HepG2 (cell line): Measurements from ENCODE around the gene PHRF1. TPM values are rescaled to one million over a fixed set of nuclear protein-coding genes. Genes with fewer than 3 reads are reported as not detected.

ENCODE experiments used
- ISX ChIP-seq: sonication (generic); formaldehyde crosslinking; conservative IDR thresholded peaks from 2 replicates; pipeline ENCODE4 v1.5.0; 2020; ENCODE audit warnings: missing genetic modification reagents
- MTF2 ChIP-seq: sonication (generic); formaldehyde crosslinking; IDR thresholded peaks from 2 replicates; pipeline ENCODE4 v1.5.0; 2020; ENCODE audit warnings: missing genetic modification reagents, borderline replicate concordance
- NONO ChIP-seq, 2 experiments: fragments of 450-650 bp in 1 of 2; sonication (generic) in 1 of 2; formaldehyde crosslinking in 1 of 2; IDR thresholded peaks in 1 of 2; conservative IDR thresholded peaks in 1 of 2; 2 replicates each; pipeline versions ENCODE4 v1.6.1 to v1.8.0; 2017 to 2022; ENCODE audit warnings: mild to moderate bottlenecking in 1 of 2, missing genetic modification reagents in 1 of 2, moderate library complexity in 1 of 2
- POLR2AphosphoS2 ChIP-seq: IDR thresholded peaks from 2 replicates; pipeline ENCODE4 v1.6.1; 2011; ENCODE audit warnings: low read depth, low read length, improper control_type of control experiment
- REPIN1 ChIP-seq: sonication (generic); formaldehyde crosslinking; IDR thresholded peaks from 2 replicates; pipeline ENCODE4 v1.8.0; 2022; ENCODE audit warnings: missing genetic modification reagents, low read depth, mild to moderate bottlenecking, borderline replicate concordance
- TBL1XR1 ChIP-seq: fragments of 150-350 bp; IDR thresholded peaks from 2 replicates; pipeline ENCODE4 v1.6.1; 2014; ENCODE audit warnings: borderline replicate concordance, low read length; ENCODE audit not compliant: partially characterized antibody
- ZNF124 ChIP-seq: sonication (generic); formaldehyde crosslinking; IDR thresholded peaks from 2 replicates; pipeline ENCODE4 v1.4.0; 2020; ENCODE audit warnings: missing genetic modification reagents
- ZNF292 ChIP-seq: sonication (generic); formaldehyde crosslinking; IDR thresholded peaks from 2 replicates; pipeline ENCODE4 v1.8.1; 2022; ENCODE audit warnings: mild to moderate bottlenecking, low read depth, missing genetic modification reagents, borderline replicate concordance
- ZNF644 ChIP-seq: IDR thresholded peaks from 2 replicates; pipeline ENCODE4 v1.6.1; 2016; ENCODE audit warnings: low read depth
- polyA plus RNA-seq, 8 experiments: library from polyadenylated mRNA; depleted of rRNA in 3 of 8; stranded (reverse) in 7 of 8; unstranded in 1 of 8; fragments of >200 nt; fragmentation: Illumina TruSeq in 4 of 8; extraction: Trizol in 4 of 8; gene quantifications; 2 replicates each; pipeline versions ENCODE4 v1.2.1 to v1.2.3, GENCODE V29; 2011 to 2016; ENCODE audit warnings: low read depth in 4 of 8, missing spikeins in 1 of 8, mixed read lengths in 1 of 8; ENCODE audit not compliant: insufficient read depth in 1 of 8
- total RNA-seq, 5 experiments: library from RNA; depleted of rRNA; stranded (reverse); fragments of >200 nt; fragmentation: Illumina TruSeq; extraction: Trizol; gene quantifications; 2 replicates each; pipeline ENCODE4 v1.2.3, GENCODE V29; 2016; ENCODE audit warnings: low read depth in 1 of 5
- TF ChIP-seq, protein P1 (sequence below): IDR thresholded peaks from 2 replicates; pipeline ENCODE4 v1.6.1; 2016; ENCODE audit warnings: low read depth, borderline replicate concordance
- TF ChIP-seq, protein P2 (sequence below): IDR thresholded peaks from 2 replicates; pipeline ENCODE4 v1.6.1; 2012; ENCODE audit warnings: inconsistent platforms
- TF ChIP-seq, protein P3 (sequence below): sonication (generic); formaldehyde crosslinking; IDR thresholded peaks from 2 replicates; pipeline ENCODE4 v1.8.1; 2023; ENCODE audit warnings: missing genetic modification reagents, mild to moderate bottlenecking, borderline replicate concordance
- TF ChIP-seq, protein P4 (sequence below): sonication (generic); formaldehyde crosslinking; IDR thresholded peaks from 2 replicates; pipeline ENCODE4 v1.5.0; 2020; ENCODE audit warnings: mild to moderate bottlenecking, missing genetic modification reagents
- TF ChIP-seq, protein P5 (sequence below): sonication (generic); formaldehyde crosslinking; IDR thresholded peaks from 2 replicates; pipeline ENCODE4 v1.5.0; 2020; ENCODE audit warnings: missing genetic modification reagents, mild to moderate bottlenecking, borderline replicate concordance
- TF ChIP-seq, protein P6 (sequence below): sonication (generic); formaldehyde crosslinking; IDR thresholded peaks from 2 replicates; pipeline ENCODE4 v1.4.0; 2020; ENCODE audit warnings: mild to moderate bottlenecking, missing genetic modification reagents

The PHRF1 gene
- total and polyA plus RNA-seq, 2 of the 13 experiments (the other 11 are each of a cell fraction or from before 2014, with no cell fraction given), result 8.2 to 16.7 TPM

DNA sequence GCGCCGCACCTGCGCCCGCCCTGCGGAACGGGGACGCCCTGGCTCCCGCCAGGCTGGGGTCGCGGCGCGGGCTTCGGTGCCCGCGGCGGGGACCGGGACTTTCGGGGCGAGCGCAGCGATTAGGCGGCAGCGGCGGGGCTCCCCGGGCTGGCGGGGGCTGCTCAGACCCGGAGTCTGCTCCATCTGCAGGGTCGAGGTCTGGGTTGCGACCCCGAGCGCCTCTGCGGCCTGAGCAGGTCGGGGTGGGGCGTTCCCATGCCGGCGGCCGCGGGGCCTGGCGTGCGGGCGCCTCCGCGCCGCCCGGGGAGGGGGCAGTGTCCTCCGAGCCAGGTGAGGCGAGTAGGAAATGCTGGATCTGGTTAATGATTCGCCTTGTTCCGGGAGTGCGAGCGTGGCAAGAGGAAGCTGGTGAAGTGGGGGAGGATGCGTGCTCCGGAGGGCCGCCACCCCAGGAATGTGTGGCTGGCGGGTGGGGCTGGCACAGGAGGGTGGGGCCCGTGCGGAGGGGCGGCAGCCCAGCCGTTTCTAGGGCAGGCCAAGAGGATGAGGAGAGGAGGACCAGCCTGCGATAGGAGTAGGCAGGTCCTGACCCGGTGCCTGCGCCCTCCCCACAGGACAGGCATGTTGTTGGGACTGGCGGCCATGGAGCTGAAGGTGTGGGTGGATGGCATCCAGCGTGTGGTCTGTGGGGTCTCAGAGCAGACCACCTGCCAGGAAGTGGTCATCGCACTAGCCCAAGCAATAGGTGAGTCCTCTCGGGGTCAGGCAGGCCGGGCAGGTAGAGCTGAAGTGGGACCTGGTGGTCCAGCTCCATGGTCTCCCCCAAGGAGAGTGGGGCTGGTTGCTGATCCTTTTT, 14.9 kb upstream of the PHRF1 start (continued):
- TF ChIP-seq MTF2 (CRISPR knock-in tag), result no peak
- TF ChIP-seq, protein P1, sequence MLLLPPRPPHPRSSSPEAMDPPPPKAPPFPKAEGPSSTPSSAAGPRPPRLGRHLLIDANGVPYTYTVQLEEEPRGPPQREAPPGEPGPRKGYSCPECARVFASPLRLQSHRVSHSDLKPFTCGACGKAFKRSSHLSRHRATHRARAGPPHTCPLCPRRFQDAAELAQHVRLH (CRISPR knock-in tag), result no peak; the same call in 1 of the 2 replicates
- TF ChIP-seq ZNF644 (CRISPR knock-in tag), result no peak
- TF ChIP-seq, protein P2, sequence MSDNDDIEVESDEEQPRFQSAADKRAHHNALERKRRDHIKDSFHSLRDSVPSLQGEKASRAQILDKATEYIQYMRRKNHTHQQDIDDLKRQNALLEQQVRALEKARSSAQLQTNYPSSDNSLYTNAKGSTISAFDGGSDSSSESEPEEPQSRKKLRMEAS, result peak; percentile 71; the same call in 1 of the 2 replicates
- no peak for TF ChIP-seq ZNF292 (CRISPR knock-in tag)
- TF ChIP-seq TBL1XR1, result no peak
- TF ChIP-seq ISX (CRISPR knock-in tag), result no peak
- TF ChIP-seq, protein P3, sequence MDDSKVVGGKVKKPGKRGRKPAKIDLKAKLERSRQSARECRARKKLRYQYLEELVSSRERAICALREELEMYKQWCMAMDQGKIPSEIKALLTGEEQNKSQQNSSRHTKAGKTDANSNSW, result no peak
- TF ChIP-seq, protein P4, sequence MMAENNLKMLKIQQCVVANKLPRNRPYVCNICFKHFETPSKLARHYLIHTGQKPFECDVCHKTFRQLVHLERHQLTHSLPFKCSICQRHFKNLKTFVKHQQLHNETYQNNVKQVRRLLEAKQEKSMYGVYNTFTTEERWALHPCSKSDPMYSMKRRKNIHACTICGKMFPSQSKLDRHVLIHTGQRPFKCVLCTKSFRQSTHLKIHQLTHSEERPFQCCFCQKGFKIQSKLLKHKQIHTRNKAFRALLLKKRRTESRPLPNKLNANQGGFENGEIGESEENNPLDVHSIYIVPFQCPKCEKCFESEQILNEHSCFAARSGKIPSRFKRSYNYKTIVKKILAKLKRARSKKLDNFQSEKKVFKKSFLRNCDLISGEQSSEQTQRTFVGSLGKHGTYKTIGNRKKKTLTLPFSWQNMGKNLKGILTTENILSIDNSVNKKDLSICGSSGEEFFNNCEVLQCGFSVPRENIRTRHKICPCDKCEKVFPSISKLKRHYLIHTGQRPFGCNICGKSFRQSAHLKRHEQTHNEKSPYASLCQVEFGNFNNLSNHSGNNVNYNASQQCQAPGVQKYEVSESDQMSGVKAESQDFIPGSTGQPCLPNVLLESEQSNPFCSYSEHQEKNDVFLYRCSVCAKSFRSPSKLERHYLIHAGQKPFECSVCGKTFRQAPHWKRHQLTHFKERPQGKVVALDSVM, result no peak
- no peak for TF ChIP-seq REPIN1 (CRISPR knock-in tag)
- TF ChIP-seq, protein P5, sequence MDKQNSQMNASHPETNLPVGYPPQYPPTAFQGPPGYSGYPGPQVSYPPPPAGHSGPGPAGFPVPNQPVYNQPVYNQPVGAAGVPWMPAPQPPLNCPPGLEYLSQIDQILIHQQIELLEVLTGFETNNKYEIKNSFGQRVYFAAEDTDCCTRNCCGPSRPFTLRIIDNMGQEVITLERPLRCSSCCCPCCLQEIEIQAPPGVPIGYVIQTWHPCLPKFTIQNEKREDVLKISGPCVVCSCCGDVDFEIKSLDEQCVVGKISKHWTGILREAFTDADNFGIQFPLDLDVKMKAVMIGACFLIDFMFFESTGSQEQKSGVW (CRISPR knock-in tag), result no peak
- no peak for TF ChIP-seq POLR2AphosphoS2
- 0 out of 2 replicates have a peak, but pooled peaks have one; percentile 70 for TF ChIP-seq ZNF124 (CRISPR knock-in tag)
- TF ChIP-seq, protein P6, sequence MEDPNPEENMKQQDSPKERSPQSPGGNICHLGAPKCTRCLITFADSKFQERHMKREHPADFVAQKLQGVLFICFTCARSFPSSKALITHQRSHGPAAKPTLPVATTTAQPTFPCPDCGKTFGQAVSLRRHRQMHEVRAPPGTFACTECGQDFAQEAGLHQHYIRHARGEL (CRISPR knock-in tag), result no peak
- no peak for TF ChIP-seq NONO (IDR thresholded peaks at IDR 0.05)
- TF ChIP-seq NONO (CRISPR knock-in tag; conservative IDR thresholded peaks at IDR 0.05), result no peak
